Measurements from ENCODE around the gene SUPT4H1. TPM values are rescaled to one million over a fixed set of nuclear protein-coding genes. Genes with fewer than 3 reads are reported as not detected.

SUPT4H1 gene
- total RNA-seq, 1 donor from 2014 or later: 95.7 TPM

GRCh38 chr17:58387834-58388233 lies 35.8 kb upstream of the SUPT4H1 start:
- DNase-seq (ENCODE audit: low spot score, unreplicated experiment): no peak
- H3K9me3 Mint-ChIP-seq (ENCODE audit: low read depth): no peaks in the 10 kb centered on the region
- H3K36me3 Mint-ChIP-seq (ENCODE audit: insufficient read depth): peaks cover 2% of the 10 kb centered on the region
- no peak overlapping the region for H3K27ac Mint-ChIP-seq
- TF ChIP-seq, protein P1, sequence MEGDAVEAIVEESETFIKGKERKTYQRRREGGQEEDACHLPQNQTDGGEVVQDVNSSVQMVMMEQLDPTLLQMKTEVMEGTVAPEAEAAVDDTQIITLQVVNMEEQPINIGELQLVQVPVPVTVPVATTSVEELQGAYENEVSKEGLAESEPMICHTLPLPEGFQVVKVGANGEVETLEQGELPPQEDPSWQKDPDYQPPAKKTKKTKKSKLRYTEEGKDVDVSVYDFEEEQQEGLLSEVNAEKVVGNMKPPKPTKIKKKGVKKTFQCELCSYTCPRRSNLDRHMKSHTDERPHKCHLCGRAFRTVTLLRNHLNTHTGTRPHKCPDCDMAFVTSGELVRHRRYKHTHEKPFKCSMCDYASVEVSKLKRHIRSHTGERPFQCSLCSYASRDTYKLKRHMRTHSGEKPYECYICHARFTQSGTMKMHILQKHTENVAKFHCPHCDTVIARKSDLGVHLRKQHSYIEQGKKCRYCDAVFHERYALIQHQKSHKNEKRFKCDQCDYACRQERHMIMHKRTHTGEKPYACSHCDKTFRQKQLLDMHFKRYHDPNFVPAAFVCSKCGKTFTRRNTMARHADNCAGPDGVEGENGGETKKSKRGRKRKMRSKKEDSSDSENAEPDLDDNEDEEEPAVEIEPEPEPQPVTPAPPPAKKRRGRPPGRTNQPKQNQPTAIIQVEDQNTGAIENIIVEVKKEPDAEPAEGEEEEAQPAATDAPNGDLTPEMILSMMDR (IDR thresholded peaks at IDR 0.05; ENCODE audit: unreplicated experiment): no peak
- H3K27me3 Mint-ChIP-seq: no peaks in the 10 kb centered on the region
- peaks cover 51% of the 10 kb centered on the region for H3K4me1 Mint-ChIP-seq (ENCODE audit: low read depth)
- no peak overlapping the region for H3K4me3 Mint-ChIP-seq (ENCODE audit: low read depth)

DNA sequence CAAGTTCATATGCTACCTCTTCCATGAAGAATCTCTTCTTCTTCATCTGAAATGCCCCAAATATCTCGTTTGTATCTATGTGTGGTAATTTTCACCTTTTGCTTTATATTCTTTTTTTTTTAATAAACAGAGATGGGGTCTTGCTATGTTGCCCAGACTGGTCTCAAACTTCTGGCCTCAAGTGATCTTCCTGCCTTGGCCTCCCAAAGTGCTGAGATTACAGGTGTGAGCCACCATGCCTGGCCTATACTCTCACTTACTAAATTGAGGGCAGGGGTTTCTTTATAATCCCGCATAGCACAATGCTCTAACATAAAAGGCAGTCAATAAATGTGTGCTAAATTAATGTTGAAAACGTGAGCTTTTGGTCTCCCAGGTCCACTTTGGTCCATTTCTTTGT lies 34.7 kb upstream of the SUPT4H1 start:
- Mint-ChIP-seq H3K9me3 (ENCODE audit: low read depth) (no peaks in the 10 kb centered on the region), H3K4me1 (ENCODE audit: low read depth) (peaks cover 59% of the 10 kb centered on the region), H3K4me3 (ENCODE audit: low read depth) (no peak overlapping the region), H3K36me3 (ENCODE audit: insufficient read depth) (peaks cover 2% of the 10 kb centered on the region), H3K27ac (no peak overlapping the region), H3K27me3 (no peaks in the 10 kb centered on the region)
- no peak for DNase-seq (ENCODE audit: low spot score, unreplicated experiment)
- TF ChIP-seq, protein P1 (IDR thresholded peaks at IDR 0.05; ENCODE audit: unreplicated experiment): no peak

DNA sequence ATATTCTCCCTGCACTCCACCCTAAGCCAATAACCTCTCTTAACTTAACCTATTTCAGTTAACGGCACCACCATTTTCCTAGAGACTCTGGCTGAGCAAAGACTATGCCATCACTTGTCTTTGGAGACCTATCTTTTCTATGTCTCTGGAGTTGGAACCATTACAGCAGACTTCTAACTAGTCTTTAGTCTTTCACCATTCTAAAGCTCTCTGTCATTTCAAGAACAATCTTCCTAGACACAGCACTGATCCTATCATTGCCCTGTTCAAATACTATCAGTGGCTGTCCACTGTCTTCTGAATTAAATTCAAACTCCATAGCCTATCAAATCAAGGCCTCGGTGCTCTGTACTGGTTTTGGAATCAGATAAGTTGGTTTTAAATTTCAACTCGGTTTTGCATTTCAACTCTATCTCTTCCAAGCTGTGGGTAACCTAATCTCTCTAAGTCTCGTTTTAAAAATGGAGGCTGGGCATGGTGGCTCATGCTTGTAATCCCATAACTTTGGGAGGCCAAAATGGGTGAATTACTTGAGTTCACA lies 33.4 kb upstream of the SUPT4H1 start:
- TF ChIP-seq, protein P1 (IDR thresholded peaks at IDR 0.05; ENCODE audit: unreplicated experiment): no peak
- Mint-ChIP-seq H3K4me1 (ENCODE audit: low read depth) (peaks cover 59% of the 10 kb centered on the region), H3K27me3 (no peaks in the 10 kb centered on the region), H3K27ac (no peak overlapping the region), H3K36me3 (ENCODE audit: insufficient read depth) (peaks cover 2% of the 10 kb centered on the region), H3K4me3 (ENCODE audit: low read depth) (no peak overlapping the region), H3K9me3 (ENCODE audit: low read depth) (no peaks in the 10 kb centered on the region)
- DNase-seq (ENCODE audit: low spot score, unreplicated experiment): no peak

GRCh38 chr17:58384897-58385296 lies 32.9 kb upstream of the SUPT4H1 start:
- TF ChIP-seq, protein P1 (IDR thresholded peaks at IDR 0.05; ENCODE audit: unreplicated experiment): no peak
- H3K4me3 Mint-ChIP-seq (ENCODE audit: low read depth): no peak overlapping the region
- peaks cover under 1% of the 10 kb centered on the region for H3K36me3 Mint-ChIP-seq (ENCODE audit: insufficient read depth)
- H3K4me1 Mint-ChIP-seq (ENCODE audit: low read depth): peaks cover 62% of the 10 kb centered on the region
- H3K9me3 Mint-ChIP-seq (ENCODE audit: low read depth): no peaks in the 10 kb centered on the region
- no peak overlapping the region for H3K27ac Mint-ChIP-seq
- no peaks in the 10 kb centered on the region for H3K27me3 Mint-ChIP-seq
- no peak for DNase-seq (ENCODE audit: low spot score, unreplicated experiment)

DNA sequence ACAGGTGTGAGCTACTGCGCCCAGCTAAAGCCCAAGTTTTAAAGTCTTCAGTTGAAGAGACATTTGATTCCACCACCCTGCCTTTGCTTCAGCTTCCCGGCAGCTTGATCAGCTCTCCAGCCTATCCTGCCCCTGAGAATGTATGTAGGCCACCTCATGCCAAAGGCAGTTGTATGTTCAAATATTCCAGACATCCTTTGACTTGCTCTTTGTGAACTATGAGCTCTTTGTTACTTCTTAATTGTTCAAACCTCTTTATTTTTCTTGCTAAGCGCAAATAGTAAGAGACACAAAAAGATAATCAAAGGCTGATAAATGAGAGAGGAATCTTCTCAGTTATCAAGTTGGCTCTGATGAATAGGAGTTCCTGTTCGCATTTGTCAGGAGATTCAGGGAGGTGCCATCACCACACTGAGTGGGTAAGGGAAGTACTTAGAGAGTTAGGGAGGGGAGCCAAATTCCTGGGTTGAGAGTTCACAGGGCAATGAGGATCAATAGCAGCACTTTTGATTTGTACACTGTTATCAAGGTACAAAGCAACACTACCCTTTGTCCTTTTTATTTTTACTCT lies 32.0 kb upstream of the SUPT4H1 start:
- TF ChIP-seq, protein P1 (IDR thresholded peaks at IDR 0.05; ENCODE audit: unreplicated experiment): no peak
- Mint-ChIP-seq H3K27me3 (no peaks in the 10 kb centered on the region), H3K9me3 (ENCODE audit: low read depth) (no peaks in the 10 kb centered on the region), H3K27ac (peak overlapping the region; percentile 92), H3K36me3 (ENCODE audit: insufficient read depth) (no peaks in the 10 kb centered on the region), H3K4me1 (ENCODE audit: low read depth) (peaks cover 69% of the 10 kb centered on the region), H3K4me3 (ENCODE audit: low read depth) (no peak overlapping the region)
- DNase-seq (ENCODE audit: low spot score, unreplicated experiment): no peak
